HG02678 (cell line): Measurements from ENCODE around the gene STING1.

Experiments
- ATAC-seq: cut with Tn5 transposase; IDR thresholded peaks from one replicate; pipeline ENCODE4 v1.9.1; 2021; ENCODE audit warnings: mild to moderate bottlenecking, moderate library complexity; ENCODE audit not compliant: unreplicated experiment

Gene STING1

DNA sequence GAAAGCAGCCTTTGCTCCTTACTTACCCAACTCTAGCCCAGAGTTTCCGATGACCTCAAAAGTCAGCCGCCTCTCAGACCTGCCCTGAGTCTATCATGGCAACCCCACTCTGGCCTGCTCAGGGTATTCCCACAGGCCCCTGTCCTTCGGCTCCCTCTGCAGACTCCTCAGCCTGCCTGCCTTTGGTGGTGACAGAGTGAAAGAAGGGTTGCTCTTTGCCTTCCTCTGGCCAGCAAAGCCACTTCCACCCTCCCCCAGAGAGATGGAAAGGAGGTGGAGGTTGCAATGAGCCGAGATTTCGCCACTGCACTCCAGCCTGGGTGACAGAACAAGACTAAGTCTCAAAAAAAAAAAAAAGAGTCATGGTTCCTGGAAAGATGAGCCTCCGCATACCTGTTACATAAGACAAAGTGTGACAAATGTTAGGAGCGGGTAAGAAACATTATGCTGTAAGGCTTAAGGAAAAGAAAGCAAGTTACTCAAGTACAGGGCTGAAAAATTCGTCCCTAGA is 14.1 kb downstream of the STING1 start:
- ATAC-seq = no peak

DNA sequence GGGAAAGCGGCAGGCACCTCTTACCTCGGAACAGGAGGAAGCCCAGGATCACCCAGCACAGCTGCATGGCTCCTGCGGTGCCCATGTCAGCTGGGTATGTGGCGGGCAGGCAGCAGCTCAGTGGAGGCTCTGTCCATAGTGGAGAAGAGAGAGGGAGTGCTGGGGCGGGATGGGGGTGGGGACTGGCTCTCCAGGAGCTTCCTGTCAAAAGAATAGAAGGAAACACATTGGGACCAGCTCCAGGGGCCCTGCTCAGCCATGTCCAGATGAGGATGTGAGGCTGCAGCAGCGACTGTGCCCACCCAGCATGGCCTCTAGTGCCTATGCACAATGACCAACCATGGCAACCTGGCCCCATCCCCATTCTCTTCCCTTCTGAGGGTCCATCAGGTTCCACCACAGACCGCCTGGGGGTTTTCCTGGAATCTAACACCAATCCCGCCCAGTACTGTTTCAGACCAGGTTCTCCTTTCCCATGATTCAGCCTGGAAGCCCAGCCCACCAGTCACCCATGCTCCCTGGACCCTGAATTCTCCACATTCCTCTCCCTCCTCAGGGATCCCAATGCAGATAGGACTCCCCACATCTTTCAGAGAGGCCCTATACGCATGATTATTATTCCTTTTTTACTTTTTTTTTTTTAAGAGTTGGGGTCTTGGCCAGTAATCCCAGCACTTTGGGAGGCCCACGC is 19.8 kb downstream of the STING1 start, which contains the start of gene ECSCR:
TSS of gene ECSCR (minus strand) at position 158 of the 691 bp plus-strand sequence. CDS start at position 85, 73 bp downstream.
- no peak for ATAC-seq

DNA sequence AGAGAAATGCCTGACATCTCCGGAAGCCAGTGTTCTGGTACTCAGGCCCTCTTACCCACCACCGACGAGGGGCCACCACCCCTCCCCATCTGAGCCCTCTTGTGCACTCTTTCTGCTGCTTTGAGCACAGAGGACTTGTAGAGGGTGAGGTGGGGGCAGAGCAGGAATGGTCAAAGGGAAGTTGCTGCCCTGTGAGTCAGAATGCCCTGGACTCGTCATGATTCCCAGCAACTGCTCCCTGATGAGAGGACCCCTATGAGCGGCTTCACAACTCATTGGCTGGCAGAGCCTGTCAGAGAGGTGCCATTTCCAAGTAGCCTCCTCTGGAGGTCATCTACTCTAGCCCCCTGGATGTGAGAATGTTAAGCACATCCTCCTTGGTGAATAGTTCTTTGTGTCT is 20.9 kb downstream of the STING1 start:
- ATAC-seq = no peak

DNA sequence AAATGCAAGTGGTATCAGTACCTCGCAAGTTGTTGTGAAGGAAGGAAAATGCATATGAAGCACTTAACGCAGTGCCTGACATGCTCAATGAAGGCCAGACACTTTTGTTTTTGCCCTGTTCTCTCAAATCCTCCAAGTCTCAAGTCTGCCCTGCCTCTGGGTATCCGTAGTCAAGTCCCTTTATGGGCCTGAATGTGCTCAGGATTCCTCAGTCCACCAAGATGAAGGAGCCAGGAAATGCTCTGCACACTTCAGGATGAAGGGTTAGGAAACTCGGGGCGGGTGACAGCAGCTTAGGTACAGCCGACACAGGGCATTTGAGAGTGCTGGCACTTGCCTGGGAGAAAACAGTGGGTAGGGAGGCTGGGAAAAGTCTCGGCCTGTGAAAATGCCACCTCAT is 21.4 kb downstream of the STING1 start:
- no peak for ATAC-seq

DNA sequence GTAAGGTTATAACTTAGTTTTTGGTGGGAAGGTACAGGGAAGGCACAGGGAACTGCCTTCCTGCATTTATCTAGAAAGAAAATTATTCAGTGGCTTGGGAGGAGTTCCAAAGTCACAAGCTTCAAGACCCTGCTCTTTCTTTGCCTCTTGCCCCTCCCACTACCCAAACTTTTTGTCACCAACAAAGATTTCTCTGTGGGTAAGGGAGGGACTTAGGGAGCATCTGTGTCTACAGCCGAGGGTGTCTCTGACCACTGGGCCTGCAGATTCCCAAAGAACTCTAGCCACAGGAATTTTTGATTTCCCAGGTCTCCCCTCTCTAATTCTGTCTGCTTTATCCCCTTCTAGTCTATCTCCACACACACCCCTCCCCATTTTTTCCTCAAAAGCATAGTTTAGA is 22.1 kb downstream of the STING1 start:
- ATAC-seq = no peak

DNA sequence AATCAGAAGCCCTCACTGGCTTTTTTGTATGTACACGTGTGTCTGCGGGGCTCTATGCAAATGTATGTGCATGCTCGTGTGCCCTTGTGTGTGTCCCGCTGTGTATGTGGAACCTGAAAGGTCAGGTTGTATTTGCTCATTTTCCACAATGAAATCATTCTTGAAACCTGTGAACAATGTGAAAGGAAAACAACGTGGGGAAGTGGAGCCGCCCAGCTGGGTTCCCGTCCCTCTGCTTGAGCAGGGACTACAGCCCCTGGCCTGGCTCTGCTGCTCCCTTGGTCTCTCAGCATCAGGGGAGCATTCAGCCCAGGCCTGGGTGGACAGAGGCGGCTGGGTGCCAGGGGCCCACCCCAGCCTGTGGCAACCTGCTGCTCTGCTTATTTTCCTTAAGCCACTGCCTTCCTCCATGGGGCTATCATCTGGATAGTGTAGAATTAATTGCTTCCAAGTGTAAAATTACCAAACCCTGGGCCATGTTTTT is 23.1 kb downstream of the STING1 start:
- ATAC-seq = peak; percentile 22

DNA sequence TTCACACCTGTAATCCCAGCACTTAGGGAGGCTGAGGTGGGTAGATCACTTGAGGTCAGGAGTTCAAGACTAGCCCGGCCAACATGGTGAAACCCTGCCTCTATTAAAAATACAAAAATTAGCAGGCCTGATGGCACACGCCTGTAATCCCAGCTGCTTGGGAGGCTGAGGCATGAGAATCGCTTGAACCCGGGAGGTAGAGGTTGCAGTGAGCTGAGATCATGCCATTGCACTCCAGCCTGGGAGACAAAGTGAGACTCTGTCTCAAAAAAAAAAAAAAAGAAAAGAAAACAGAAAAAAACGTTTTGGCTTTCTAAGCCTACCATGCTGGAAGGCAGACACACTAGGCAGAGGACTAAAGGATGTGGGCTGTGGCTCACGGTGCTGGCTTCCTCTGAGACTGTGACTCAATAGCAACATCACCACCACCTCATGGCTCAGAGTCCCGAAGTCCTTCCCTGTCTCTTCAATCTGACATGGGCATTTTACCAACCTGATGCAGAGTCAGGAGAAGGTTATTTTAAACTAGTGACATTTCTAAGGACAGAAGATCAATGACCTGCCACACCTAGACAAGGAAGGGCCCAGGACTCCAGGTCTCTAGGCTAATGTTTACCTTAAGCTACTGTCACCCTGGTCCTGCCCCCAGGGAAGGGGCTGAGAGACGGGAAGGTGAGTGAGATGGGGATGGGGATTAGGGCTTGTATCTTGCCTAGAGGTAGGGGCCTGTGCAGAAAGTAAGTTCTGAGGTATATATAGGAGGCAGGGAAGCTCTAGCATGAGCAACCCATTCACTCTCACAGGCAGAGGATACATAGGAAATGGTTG is 23.8 kb downstream of the STING1 start:
- peak; percentile 53 for ATAC-seq

DNA sequence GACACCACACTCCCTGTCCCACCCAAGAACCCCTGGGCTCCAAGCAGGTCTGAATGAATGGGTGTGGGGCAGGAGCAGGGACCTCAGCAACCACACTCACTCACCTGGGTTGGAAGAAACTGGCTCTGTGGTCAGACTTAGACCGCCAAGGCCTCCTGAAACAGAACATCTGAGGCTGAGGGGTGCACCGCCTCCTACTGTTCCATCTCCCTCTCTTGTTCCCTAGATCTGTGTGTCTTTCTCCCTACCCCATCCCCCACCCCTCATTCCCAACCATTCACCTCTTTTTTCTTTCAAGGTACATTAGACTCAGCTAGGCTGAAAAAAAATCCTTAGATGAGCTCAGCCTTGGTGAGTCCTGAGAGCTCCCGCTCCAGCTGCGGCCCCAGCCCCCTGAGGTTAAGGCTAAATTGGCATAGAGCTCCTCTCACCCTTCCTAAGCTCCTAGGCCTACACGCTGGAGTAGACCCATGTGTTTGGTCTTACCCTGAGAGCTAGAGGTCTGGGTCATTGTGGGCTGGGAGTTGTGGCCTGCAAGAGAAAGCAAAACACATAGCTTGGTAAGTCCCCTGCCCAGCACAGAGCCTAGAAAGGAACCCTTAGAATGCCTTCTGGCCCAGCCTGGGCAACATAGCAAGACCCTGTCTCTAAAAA is 24.8 kb downstream of the STING1 start:
- ATAC-seq = peak; percentile 32

DNA sequence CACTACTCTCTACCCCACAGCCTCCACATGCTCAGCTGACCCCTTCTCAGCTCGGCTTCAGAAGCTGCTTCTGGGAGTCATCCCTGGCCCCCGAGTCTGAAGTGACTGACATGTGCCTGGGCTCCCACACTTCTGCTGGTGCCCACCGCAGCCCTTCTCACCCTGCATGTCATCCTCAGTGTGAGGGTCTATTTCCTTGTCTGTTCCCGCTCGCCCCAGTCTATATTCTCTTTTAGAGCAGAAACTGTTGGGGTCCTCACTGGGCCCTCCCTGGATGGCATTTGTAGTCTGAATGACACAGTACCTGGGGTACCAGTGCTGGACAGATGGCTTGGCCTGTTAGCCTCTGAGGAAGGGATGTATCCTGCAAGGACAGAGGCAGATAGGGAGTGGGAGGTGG is 25.3 kb downstream of the STING1 start:
- ATAC-seq = no peak

DNA sequence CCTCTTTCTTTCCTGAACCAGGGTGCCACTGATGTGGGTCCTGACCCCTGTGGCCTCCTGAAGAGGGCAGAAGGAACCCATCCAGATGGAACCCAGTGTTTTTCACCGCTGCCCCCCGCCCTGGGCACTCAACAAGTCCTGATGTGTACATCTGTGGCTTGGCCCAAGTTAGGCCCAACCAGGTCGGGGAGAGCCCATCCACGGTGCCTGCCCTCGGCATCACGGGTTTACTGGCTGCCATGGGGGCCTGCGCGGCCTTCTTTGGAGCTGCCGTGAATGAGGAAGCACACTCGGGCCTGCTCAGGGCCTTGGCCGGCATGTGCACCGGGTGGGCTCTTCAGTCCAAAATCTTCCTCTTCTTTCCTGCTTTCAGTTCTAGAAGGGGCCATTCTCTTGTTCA is 25.8 kb downstream of the STING1 start:
- no peak for ATAC-seq

DNA sequence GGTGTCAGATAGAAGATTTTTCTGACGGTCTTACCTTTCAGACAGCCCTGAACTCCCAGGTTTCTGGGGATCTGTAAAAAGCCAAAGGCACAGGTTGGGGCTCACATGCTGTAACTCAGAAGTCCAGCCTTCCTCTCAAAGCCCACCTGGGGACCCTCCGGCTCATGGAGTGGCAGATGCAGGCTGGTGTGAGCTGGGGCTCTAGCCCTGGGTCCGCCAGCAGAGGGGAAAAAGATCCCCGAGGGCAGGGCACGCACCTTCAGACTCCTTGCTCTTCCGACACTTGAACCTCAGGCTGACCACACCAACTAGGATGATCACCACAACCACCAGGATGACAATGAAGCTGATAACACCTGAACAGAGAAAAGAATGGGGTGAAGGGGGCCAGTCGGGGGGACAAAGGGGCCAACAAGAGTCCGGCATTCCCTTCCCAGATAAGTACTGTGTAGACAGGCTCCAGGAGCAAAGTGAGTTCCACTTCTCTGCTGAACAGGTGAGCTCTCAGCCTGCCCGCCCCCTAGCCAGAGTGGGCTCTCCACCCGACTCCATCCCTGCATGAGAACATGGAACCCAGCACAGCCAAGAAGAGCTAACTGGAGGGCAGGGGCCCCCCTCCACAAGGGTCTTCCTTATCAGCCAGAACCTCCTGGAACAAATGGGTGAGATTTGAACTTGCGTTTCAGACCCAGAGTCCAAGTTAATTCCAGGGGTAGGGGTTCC is 27.8 kb downstream of the STING1 start:
- no peak for ATAC-seq

DNA sequence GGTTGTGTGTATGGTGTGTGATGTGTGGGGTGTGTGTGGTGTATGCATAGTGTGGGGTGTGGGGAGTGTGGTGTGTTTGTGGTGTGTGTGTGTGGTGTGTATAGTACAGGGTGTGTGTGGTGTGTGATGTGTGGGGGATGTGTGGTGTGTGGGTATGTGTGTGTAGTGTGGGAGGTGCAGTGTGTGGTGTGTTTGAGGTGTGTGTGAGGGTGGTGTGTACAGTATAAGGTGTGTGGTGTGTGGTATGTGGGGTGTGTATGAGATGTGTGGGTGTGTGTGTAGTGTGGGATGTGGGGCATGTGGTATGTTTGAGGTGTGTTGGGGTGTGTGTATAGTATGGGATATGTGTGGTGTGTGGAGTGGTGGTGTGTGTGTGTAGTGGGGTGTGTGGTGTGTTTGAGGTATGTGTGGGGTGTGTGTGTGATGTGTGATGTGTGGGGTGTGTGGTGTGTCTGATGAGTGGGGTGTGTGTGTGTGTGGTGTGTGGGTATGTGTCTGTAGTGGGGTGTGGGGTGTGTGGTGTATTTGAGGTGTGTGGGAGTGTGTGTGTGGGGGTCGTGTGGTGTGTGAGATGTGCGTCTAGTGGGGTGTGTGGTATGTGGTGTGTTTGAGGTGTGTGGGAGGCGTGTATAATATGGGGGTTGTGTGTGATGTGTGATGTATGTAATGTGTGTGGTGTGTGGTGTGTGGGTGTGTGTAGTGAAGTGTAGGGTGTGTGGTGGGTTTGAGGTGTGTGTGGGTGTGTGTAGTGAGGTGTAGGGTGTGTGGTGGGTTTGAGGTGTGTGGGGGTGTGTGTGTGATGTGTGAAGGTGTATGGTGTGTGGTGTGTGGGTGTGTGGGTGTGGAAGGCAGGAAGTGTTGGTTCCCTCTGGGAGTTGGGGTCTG is 28.6 kb downstream of the STING1 start:
- no peak for ATAC-seq

DNA sequence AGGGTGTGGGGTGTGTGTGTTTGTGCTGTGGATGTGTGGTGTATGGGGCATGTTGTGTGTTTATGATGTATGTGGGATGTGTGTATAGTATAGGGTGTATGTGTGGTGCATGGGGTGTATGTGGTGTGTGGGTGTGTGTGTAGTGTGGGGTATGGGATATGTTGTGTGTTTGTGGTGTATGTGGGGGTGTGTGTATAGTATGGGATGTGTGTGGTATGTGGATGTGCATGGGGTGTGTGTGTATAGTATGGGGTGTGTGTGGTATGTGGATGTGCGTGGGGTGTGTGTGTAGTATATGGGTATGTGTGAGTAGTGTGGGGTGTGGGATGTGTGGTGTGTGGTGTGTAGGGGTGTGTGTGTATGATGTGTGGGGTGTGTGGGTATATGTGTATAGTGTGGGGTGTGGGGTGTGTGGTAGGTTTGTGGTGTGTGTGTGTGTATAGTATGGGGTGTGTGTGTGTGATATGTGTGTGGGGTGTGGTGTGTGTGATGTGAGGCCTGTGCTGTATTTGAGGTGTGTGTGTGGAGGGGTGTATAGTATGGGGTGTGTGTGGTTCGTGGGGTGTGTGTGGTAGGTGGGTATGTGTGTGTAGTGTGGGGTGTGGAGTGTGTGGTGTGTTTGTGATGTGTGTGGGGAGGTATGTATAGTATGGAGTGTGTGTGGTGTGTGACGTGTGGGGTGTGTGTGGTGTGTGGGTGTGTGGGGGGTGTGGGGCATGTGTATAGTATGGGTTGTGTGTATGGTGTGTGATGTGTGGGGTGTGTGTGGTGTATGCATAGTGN is 30.5 kb downstream of the STING1 start:
- no peak for ATAC-seq

DNA sequence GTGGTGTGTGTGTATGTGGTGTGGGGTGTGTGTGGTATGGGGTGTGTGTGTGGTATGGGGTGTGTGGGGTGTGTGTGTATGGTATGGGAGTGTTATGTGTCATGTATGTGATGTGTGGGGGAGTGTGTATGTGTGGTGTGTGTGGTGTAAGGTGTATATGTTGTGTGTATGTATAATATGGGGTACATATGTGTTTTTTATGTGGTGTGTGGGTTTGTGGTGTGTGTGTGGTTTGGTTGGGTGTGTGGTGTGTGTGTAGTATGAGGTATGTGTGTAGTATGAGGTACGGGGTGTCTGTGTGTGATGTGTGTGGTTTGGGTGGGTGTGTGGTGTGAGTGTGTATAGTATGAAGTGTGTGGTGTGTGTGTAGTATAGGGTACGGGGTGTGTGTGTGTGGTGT is 31.4 kb downstream of the STING1 start:
- ATAC-seq = no peak

DNA sequence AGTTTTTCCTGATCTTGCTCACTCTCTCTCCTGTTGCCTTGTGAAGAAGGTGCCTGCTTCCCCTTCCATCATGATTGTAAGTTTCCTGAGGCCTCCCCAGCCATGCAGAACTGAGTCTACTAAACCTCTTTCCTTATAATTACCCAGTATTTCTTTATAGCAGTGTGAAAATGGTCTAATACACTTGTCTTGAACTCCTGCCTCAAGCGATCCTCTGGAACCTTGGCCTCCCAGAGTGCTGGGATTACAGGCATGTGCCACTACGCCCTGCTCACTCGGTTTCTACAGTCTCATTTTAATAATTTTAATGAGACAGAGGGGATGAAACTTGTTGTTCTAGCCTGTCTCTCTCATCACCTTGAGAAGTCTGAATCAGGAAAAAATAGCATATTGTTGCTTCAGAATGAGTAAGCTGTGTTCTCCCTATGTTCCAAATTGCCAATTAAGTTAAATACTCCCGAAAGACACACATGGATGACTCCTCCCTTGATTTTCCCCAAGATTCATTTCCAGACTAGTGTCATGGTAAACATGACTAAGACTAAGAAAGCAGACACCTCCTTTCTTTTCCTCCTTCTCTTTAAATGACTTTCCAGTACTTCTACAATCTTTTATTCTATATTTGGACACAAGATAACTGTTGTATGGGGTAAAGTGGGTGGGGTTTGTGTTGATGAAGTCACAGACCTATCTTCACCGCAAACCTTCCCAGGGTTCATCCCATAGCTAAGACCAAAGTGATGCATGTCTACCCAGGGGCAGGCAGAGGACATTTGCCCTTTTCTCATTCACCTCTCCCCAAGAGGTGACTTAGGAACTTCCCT is 35.4 kb downstream of the STING1 start:
- ATAC-seq = peak; percentile 64

DNA sequence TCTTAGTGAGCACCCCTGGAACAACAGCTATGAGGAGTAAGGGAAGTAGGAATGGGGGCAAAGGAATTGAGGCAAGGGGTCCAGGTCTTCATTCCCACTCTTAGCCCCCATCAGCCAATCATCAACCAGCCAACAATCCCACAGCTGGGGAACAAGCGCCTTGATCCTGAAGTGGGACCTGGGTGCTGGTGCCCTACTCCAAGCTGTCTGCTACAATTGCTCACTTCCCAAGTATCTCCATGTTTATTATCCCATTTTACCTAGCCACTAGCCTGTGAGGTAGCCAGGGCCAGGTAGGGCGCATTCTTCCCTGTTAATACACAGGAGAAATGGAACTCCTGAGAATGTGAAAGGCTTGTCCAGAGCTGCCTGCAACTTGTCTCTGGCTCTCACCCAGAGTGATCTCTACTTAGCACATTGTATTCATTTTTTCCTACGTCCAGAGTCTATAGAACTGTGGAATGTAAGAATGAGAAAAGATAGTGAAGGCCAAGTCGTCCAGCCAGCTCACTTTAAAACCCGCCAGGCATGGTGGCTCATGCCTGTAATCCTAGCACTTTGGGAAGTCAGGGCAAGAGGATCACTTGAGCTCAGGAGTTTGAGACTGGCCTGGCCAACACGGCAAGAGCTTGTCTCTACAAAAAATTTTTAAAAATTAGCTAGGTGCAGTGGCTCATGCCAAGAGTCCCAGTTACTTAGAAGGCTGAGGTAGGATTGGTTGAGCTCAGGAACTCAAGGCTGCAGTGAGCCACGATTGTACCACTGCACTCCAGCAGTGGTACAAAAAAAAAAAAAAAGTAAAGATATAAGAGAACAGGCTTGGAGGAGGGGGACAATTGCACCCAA is 37.0 kb downstream of the STING1 start:
- no peak for ATAC-seq

DNA sequence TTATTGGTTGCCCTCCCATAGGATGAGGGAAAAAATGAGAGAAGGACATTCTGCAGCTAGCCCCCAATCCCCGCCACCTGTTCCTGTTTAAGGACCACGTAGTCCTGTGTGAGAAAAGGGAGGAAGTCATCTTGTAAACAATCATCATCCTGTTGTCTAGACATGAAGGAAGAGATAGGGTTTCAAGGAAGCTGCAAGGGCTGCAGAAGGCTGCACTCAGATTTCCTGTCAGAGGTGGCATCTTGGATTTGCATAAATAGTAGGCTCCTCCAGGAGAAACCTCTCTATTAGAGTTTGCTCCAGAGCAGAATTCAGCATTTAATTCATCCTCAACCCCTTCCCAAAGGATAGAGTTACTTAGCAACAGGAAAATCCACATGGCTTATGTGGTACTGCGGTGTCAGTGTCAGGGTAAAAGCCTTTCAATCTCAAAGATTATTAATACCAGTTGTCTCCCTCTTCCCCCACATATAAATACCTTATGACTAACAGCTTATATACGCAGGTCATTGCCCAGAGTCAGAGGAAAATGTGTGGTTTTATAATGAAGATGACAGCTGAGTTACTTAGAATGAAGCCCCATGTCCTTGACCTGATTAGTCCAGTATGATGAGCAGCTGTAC is 38.6 kb downstream of the STING1 start:
- ATAC-seq = no peak
